Measurements from ENCODE around the gene CISD1. TPM values are rescaled to one million over a fixed set of nuclear protein-coding genes. Genes with fewer than 3 reads are reported as not detected.

The CISD1 gene
- total and polyA plus RNA-seq, 2 donors (not counting 1 experiment from before 2014, with no cell fraction given) = 14.0 to 39.9 TPM

- Histone ChIP-seq H2AFZ (ENCODE audit: low read length) (no peak overlapping the region), H3K4me1 (ENCODE audit: control insufficient read depth, extremely low read depth, insufficient read depth, low read length) (no peaks in the 10 kb centered on the region), H3K36me3 (ENCODE audit: control insufficient read depth, insufficient read depth, low read length) (no peaks in the 10 kb centered on the region), H3K27me3 (ENCODE audit: control insufficient read depth, insufficient read depth, low read length) (no peaks in the 10 kb centered on the region), H3K9me3 (ENCODE audit: control insufficient read depth, insufficient read depth, low read depth, low read length) (no peaks in the 10 kb centered on the region), H3K79me2 (ENCODE audit: control insufficient read depth, insufficient read depth, low read length) (no peaks in the 10 kb centered on the region), H3K27ac (ENCODE audit: insufficient read depth, low read length) (no peak overlapping the region), H4K20me1 (ENCODE audit: control insufficient read depth, extremely low read depth, insufficient read depth, low read length) (no peaks in the 10 kb centered on the region), H3K4me3 (replicated peaks in 1 of 4; ENCODE audit: control extremely low read depth in 1 of 4, insufficient read depth in 1 of 4, low read depth in 3 of 4, low read length in 4 of 4) (no peak overlapping the region), H3K9ac (ENCODE audit: insufficient read depth, low read length) (no peak overlapping the region), H3K4me2 (ENCODE audit: extremely low read depth, insufficient read depth, low read length) (no peak overlapping the region)
- DNase-seq (ENCODE audit: low read depth in 2 of 2) = no peak
- TF ChIP-seq EZH2 (IDR thresholded peaks at IDR 0.05; ENCODE audit: low read length, missing control alignments) = no peak
Observed at GRCh38 chr10:58302254-58302653, 33.3 kb downstream of the CISD1 start.

GRCh38 chr10:58304099-58304633 lies 35.2 kb downstream of the CISD1 start:
- no peak overlapping the region for H3K4me2 ChIP-seq (ENCODE audit: extremely low read depth, insufficient read depth, low read length)
- no peaks in the 10 kb centered on the region for H3K36me3 ChIP-seq (ENCODE audit: control insufficient read depth, insufficient read depth, low read length)
- TF ChIP-seq EZH2 (IDR thresholded peaks at IDR 0.05; ENCODE audit: low read length, missing control alignments) = no peak
- TF ChIP-seq CTCF (conservative IDR thresholded peaks at IDR 0.05 in 1 of 2, IDR thresholded peaks at IDR 0.05 in 1 of 2; ENCODE audit: low read depth in 1 of 2, low read length in 2 of 2) = no peak
- H3K79me2 ChIP-seq (ENCODE audit: control insufficient read depth, insufficient read depth, low read length) = no peaks in the 10 kb centered on the region
- H4K20me1 ChIP-seq (ENCODE audit: control insufficient read depth, extremely low read depth, insufficient read depth, low read length) = no peaks in the 10 kb centered on the region
- H3K4me3 ChIP-seq (replicated peaks in 1 of 4; ENCODE audit: control extremely low read depth in 1 of 4, insufficient read depth in 1 of 4, low read depth in 3 of 4, low read length in 4 of 4) = no peak overlapping the region
- no peak overlapping the region for H3K9ac ChIP-seq (ENCODE audit: insufficient read depth, low read length)
- no peak overlapping the region for H3K27ac ChIP-seq (ENCODE audit: insufficient read depth, low read length)
- DNase-seq (ENCODE audit: low read depth in 2 of 2) = no peak
- no peaks in the 10 kb centered on the region for H3K4me1 ChIP-seq (ENCODE audit: control insufficient read depth, extremely low read depth, insufficient read depth, low read length)
- no peaks in the 10 kb centered on the region for H3K27me3 ChIP-seq (ENCODE audit: control insufficient read depth, insufficient read depth, low read length)
- H3K9me3 ChIP-seq (ENCODE audit: control insufficient read depth, insufficient read depth, low read depth, low read length) = no peaks in the 10 kb centered on the region
- H2AFZ ChIP-seq (ENCODE audit: low read length) = no peak overlapping the region

- H3K4me2 ChIP-seq (ENCODE audit: extremely low read depth, insufficient read depth, low read length) = no peak overlapping the region
- no peaks in the 10 kb centered on the region for H3K79me2 ChIP-seq (ENCODE audit: control insufficient read depth, insufficient read depth, low read length)
- H3K9ac ChIP-seq (ENCODE audit: insufficient read depth, low read length) = no peak overlapping the region
- no peaks in the 10 kb centered on the region for H3K4me1 ChIP-seq (ENCODE audit: control insufficient read depth, extremely low read depth, insufficient read depth, low read length)
- no peaks in the 10 kb centered on the region for H3K27me3 ChIP-seq (ENCODE audit: control insufficient read depth, insufficient read depth, low read length)
- H4K20me1 ChIP-seq (ENCODE audit: control insufficient read depth, extremely low read depth, insufficient read depth, low read length) = no peaks in the 10 kb centered on the region
- no peaks in the 10 kb centered on the region for H3K9me3 ChIP-seq (ENCODE audit: control insufficient read depth, insufficient read depth, low read depth, low read length)
- H3K27ac ChIP-seq (ENCODE audit: insufficient read depth, low read length) = no peak overlapping the region
- no peak overlapping the region for H2AFZ ChIP-seq (ENCODE audit: low read length)
- H3K4me3 ChIP-seq (replicated peaks in 1 of 4; ENCODE audit: control extremely low read depth in 1 of 4, insufficient read depth in 1 of 4, low read depth in 3 of 4, low read length in 4 of 4) = no peak overlapping the region
- H3K36me3 ChIP-seq (ENCODE audit: control insufficient read depth, insufficient read depth, low read length) = no peaks in the 10 kb centered on the region
- DNase-seq (ENCODE audit: low read depth in 2 of 2) = no peak
- TF ChIP-seq EZH2 (IDR thresholded peaks at IDR 0.05; ENCODE audit: low read length, missing control alignments) (no peak), CTCF (conservative IDR thresholded peaks at IDR 0.05 in 1 of 2, IDR thresholded peaks at IDR 0.05 in 1 of 2; ENCODE audit: low read depth in 1 of 2, low read length in 2 of 2) (no peak)
Observed at GRCh38 chr10:58305821-58306220, 36.9 kb downstream of the CISD1 start.
